NCI-H1436 (cell line): ENCODE results near the gene GID8.

ENCODE experiments used
- DNase-seq: peaks from one replicate; lab custom pipeline; 2025; lab: John Stamatoyannopoulos, UW

Gene GID8

DNA sequence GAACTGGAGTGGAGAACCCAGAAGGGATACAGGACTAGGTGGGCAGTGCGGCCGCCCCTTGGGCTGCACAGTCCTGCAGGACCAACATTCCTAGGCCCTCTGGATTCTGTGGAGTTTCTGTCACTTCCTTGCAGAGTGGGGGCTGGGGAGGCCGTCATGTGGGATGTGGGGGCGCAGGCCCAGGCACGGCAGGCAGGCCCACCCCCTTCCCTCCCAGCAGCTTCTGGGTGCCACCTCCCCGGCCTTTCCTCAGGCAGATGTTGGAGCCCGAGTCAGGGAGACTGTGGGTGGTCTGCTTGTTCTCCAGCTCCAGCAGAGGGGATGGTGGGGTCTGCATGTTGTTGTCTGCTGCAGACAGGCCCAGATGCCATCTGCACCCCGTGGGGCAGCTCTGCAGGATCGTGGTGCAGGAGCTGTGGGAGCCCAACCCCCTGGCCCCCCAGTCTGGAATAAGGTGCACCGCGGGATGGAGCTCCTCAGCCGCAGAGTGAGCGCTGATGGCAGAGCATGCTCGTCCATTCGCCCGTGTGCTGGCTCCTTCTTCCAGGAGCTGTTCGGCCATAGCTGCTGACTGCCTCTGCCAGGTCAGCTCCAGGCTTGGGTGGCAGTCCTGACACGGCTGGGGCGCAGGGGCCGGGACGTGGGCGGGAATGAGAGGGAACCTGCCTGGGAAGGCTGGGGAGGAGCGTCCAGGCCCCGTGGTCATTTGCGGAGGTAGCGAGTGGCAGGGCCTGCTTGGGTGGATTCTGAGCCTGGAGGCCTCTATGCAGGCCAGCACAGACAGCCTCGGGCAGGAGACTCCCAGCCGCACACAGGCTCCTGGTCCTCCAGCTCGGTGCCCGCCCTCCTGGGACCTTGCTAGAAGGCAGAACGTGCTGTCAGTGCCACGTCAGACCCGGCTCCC, 32.6 kb downstream of the GID8 start:
- no peak for DNase-seq

DNA sequence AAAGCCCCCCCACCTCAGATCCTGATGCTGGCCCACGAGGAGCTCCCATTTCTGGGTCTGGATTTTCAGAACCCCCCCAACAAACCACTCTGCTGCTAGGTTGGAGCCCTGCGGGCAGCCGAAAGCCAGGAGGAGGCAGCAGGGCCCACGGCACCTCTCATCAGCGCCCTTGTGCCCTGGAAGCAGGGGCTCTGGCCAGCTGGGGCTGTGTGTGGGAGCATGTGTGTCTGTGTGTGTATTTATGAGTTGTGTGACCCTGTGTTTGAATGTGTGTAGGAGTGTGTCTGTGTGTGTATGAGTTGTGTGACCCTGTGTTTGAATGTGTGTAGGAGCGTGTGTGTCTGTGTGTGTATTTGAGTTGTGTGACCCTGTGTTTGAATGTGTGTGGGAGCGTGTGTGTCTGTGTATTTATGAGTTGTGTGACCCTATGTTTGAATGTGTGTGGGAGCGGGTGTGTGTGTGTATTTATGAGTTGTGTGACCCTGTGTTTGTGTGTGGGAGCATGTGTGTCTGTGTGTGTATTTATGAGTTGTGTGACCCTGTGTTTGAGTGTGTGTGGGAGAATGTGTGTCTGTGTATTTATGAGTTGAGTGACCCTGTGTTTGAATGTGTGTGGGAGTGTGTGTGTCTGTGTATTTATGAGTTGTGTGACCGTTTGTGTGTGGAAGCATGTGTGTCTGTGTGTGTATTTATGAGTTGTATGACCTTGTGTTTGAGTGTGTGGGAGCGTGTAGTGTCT, 33.4 kb downstream of the GID8 start:
- no peak for DNase-seq

DNA sequence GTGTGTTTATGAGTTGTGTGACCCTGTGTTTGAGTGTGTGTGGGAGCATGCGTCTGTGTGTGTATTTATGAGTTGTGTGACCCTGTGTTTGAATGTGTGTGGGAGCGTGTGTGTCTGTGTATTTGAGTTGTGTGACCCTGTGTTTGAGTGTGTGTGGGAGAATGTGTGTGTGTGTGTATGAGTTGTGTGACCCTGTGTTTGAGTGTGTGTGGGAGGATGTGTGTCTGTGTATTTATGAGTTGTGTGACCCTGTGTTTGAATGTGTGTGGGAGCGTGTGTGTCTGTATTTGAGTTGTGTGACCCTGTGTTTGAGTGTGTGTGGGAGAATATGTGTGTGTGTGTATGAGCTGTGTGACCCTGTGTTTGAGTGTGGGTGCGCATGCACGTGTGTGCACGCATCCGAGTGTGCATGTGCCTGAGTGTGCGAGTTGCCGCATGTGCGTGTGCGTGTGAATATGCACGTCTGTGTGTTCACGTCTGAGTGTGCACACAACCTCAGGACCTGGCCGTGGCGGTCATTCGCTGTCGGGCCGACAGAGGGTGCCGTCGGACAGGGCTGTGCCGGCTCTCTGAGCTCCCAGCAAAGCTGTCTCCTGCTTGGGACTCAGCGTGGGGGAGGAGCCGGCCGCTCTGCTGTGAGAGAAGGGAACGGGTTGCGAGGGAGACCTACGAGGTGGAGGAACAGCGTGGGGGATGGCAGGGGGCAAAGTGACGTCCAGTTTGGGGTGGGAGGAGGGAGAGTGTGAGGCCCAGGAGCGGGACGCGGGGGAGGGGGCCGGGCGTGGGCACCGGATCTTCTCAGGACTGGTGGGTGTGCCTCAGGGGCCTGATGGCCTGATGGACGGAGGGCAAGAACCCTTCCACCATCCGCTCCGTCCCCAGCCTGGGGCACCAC, 34.2 kb downstream of the GID8 start:
- DNase-seq, result peak; percentile 77

DNA sequence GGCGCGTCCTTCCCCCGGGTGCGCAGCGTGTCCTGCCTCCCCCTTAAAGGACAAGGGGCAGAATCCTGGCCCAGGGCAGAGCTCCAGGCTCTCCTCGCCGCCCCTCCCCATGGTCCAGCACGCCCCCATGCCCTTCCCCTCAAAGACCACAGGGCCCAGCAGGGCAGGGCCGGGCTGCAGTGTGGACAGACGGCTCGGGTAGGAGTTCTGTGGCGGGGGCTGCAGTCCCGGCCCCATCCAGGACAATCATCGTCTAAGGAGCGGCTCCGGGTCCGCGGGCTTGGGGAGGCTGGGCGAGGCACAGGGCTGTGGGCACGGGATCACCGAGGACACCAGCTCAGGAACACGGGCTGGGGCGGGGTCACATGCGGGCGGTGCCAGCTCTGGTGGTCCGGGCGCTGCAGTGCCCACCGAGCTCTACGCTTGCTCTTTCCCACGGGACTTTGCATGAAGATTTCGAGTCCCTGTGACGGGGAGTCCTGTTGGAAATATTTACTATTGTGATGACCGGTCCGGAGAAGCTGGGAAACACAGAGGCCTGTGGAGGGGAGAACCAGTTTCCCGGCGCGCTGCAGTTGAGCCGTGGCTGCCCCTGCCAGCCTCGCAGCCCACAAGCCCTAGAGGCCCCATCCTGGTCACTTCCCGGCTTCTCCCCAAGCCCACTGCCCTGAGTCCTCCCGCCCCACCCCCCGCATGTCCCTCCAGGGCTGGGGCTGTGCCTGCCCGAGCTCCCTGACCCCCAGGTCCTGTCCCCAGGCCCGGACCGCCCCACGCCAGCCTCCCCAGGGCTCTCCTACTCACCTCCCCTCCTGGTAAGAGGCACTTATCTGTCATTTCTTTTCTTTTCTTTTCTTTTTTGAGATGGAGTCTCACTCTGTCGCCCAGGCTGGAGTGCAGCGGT, 35.1 kb downstream of the GID8 start:
- DNase-seq, result no peak

DNA sequence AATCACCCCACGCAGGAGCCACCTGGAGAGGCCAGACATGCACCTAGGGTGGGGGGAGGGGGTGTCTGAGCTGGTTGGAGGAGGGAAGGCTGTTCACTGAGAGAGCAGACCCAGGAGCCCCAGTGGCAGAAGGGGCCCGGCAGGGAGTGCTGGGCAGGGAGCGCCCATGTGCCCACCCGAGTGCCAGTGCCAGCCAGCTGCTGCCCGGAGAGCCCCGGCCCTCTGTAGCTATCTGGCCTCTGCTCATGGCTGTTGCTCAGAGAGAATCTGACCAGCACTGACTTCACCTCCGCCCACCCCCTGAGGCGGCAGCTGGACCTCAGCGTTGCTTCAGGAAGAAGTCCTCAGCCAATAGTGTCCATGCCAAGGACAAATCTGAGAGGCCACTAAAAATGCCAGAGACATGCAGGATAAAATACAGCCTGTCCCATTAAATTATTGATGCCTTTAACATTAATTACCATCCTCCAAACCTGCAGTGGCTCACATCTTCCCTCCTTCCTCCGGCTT, 37.4 kb downstream of the GID8 start:
- no peak for DNase-seq

DNA sequence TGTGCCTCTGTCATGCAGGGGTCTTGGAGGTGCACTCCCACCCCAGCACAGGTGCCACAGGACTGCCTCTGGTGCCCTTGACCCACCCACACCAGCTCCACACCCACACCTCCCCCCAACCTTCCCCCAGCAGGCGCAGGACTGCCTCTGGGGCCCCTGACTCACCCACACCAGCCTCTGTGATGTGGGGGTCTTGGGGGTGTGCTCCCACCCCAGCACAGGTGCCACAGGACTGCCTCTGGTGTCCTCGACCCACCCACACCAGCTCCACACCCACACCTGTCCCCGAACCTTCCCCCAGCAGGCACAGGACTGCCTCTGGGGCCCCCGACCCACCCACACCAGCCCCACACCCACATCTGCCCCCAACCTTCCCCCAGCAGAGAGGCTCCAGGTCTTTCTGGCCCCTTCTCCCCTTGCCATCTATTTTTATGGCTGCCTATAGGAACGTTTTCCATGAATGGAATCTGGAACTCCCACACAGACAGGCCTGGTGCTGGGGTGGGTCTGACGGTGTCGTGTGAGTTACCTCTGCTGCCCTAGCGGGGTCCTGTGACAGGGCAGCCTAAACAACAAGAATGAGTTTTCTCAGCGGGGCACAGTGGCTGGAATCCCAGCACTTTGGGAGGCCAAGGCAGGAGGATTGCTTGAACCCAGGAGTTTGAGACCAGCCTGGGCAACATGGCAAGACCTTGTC, 38.0 kb downstream of the GID8 start:
- DNase-seq, result no peak

DNA sequence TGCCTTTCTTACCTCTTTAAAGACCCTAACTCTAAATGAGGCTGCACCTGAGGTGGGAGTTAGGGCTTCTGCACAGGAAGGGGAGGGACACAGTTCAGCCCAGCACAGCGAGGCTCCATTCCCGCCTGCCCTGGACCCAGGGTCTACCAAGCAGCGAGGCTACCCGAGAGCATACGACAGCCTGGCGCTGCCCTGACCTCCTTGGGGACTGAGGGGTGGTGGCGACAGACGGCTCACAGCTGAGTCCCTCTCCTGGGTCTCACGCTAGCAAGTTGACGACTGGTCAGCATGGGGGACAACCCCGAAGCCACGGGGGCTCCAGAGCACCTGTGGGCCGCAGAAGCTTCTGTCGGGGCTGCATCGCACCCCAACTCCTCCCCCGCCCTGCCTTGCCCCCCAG, 38.9 kb downstream of the GID8 start:
- no peak for DNase-seq

DNA sequence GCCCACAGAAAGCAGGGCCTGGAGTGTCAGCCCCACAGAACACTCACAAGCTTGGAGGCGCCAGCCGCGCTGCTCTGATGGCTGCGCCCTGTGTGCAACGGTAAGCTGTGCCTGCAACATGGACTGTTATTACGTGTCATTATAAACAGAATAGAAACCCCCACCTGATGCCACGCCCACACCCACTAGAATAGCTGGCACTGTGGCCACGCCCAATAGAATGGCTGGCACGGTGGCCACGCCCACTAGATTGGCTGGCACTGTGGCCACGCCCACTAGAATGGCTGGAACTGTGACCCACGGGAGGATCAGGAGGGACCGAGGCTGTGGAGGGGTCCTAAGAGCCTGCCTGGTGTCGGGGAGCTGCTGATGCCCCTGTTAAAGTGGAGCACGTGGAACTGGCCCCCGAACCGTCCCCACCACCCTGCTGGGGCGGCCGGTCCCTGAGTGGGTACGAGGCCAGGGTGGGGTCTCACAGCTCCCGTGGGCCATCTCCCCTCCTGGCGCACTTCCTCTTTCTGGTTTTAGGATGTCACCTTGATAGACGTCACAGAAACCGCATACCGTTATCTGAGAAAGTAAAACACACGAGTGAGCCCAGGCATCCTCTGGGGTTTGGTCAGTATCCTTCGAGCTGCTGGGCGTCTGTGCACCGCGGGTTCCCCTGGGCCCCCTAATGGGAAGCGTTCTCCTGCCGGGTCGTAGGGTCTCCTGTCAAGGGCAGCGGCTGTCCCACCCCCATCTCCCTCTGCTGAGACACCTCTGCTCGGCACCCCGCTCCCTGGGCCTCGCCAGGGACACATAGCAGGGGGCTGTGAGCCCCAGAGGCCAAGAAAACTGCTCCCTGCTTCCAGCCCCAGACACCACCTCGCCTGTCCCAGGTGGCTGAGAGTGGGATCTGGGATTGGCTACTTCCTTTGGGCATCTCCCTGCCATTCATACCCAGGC, 39.9 kb downstream of the GID8 start:
- DNase-seq, result peak; percentile 92

DNA sequence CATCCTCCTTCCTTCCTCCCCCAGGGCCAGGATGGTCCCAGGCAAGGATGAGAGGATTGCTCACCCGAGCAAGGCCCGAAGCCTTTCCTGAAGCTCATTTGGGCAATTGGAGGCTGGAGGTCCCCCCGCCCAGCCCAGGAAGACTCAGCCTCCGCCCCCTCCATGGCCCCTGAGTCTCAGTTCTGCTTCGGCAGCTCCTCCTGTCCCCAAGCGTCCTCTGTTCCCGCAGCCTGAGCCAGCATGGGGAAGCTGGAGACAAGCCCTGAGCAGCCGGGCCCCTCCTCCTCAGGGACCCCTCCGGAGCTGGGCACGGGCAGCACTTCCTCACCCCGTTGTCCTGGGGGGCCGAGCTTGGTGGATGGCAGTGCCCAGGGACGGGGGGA, 40.6 kb downstream of the GID8 start:
- DNase-seq, result no peak

DNA sequence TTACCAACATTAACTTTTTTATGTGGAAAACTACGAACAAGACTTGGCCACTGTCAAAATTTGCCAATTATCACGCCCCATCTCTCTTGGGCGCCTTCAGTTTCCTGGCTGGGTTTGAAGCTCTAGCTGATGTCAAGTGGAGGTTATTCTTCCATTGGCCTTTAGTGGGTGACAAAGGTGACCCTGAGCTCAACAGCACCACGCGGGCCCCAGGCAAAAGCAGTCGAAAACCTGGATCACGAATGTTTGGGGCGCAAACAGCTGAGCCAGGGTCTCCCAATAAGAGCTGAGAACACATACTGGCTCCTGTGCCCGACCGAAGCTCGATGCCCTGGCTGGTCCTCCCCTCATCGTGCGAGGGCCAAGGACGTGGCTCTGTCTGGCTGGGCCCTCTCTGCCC, 41.4 kb downstream of the GID8 start:
- DNase-seq, result no peak

DNA sequence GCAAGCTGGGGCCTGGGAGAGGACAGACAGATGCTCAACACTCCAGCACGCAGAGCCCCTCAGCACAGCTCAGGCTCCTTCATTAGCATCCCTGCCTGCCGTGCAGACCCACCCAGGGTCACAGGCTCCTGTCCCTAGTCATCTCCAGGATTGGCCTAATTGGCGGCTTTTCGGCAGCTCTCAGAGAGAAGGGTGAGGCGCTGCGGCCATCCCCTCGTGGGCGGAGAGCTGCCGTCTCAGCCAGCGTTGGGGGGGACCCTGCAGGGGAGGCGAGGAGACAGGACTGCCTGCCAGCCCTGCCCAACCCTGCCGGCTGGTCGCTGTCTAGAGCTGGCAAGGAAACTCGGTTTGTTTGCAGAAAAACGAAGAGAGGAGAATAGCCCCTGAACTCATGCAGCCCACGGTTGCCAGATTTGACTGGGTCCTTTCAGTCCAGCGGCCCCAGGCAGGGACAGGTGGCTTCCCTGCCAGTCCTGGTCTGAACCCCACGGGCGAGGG, 42.0 kb downstream of the GID8 start:
- no peak for DNase-seq

DNA sequence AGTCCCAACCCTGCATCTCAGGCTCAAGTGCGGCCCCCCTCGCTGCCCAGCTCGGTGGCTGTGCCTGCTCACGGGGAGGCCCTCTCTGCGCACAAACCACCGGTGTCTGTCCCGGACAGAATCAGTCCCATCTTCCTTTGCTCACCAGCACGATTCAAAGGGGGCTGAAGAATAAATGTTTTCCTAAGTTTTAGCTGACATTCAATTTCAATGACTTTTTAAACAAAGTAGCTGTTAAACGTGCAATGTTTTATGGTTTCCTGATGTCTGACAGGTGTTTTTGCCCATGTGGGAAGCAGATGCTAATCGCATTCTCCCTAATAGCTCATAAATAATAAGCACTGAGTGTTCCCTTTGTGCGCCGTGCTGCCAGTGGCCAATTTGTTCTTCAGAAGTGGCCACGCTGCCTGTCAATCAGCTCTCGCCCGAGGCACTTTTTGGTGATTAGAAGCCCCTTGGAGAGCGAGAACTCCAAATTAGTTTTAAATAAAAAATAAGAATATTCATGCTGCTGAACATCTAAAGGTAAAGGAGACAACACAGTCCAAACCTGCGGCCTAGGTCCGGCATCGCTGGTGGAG, 42.5 kb downstream of the GID8 start:
- DNase-seq, result peak; percentile 82

DNA sequence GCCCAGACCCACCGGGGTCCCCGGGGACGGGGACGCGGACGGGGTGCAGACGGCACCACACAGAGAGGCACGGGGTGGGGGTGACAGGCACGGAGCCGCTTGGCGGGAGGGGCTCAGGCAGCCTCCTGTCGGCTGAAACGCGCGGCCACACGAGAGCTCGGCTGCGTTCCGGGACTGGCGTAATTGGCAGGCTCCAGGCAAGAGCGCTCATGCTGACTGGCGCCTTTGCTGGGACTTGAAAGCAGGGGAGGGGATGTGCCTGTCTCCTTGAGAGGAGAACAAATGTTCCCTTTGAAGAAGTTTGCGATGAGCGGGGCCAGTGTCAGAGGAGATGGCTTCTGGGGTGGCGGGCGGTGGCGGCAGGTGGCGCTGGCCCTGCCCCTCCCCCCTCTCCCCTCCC, 43.0 kb downstream of the GID8 start:
- peak; percentile 78 for DNase-seq

DNA sequence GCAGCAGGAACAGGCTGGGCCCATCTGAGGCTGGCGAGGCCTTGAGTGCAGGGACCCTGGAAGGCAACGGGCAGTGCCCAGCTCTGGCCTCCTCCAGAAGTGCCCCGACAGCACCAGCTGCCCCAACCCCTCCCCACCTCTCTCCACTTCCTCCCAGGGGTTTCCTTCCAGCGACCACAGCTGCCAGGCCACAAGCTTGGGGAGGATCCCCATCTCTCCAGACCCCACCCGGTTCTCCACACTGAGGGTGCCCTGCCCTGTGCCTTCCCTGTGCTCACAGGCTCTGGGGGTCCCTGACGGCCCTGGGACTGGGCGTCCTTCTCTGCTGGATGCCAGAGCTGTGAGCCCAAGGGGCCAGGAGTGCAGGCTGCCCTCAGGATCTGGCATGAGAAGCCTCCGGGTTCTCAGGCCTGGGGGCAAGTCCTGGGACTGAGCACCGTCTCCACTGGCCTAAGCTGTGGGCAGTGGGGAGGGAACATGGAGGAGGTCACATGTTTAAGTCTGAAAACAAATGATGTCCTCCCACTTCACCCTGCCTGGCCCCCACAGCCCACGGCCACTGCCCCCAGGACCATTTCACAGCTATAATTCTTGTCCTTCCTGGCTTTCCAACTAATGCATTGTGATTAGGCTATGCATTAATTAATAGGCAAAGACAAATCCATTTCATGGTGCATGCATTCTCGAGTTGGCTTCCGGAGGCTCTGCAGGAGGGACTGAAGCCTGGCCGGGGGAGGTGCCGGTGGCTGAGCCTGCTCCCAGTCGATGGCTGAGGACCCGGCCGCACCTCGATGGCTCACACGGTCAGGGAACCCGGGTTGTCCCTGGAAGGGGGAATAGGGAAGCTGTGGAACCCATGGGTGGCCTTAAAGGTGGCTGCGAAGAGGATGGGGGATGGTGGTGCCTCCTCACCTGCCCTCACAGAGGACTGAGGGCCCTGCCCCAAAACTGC, 44.5 kb downstream of the GID8 start:
- no peak for DNase-seq

DNA sequence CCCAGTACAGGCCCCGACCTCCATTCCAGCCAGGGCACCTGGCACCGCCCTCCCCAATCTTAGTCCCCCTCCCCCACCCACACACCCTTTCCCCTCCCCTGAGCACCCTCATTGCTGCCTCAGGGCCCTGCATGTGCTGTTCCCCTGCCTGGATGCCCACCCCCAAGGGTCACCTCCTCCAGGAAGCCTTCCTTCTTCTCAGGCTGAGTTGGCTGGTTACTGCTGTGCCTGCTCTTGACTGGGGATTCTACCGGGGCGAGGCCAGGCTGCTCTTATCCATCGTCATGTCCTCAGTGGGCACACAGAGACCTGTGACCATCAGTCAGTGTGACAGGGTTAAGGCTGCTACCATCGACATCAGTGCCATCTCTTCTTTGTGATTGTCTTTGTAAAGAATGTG, 45.3 kb downstream of the GID8 start:
- DNase-seq, result no peak

DNA sequence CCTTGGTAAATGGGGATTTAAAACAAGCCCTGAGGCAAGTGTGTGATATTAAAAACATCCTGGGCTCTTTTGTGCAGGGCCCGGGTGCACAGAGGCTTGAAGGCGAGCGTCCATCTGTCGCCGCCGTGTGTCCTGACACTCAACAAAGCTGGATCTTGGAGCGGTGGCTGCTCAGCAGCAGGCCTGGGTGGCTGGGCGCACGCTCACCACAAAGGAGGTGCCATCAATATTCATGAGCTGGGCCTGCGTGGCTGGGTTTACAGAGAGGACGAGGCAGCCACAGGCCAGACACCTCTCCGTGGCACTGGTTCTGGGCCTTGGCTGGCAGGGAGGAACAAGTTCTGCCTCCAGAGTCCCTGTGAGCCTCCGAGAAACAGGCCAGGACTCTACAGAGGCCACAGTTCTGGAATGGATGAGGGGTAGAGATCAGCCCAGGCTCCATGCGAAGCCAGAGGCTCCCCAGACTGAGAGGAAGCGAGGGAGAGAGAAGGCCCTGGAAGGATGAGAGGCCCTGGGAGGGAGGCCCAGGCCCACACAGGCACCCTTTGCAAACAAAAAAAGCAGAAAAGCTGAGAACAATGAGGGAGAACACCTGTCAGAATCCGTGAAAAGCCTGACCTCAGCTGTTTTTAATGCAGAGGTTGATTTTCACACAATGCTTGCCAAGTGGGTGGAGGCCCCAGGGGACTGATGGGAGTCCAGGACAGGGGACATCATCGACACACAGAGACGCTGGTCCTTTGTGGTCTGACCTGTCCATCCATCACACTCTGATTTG, 46.9 kb downstream of the GID8 start:
- peak; percentile 21 for DNase-seq

DNA sequence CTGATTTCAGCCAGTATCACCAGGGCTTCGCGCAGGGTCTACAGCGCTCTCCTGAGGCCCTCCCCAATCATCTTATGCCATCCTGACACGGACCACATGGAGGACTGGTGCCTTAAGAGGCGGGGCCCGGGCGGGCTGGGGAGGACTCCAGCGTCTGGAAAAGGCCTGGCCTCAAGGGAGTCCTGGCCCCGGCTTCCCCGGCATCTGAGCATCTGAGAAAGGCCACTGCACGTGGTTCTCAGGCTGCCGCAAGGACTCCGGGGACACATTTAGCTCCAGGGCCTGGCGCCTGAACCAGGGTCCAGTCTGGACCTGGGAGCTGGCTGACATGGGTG, 47.5 kb downstream of the GID8 start:
- DNase-seq, result no peak
